ENCODE results near the gene ATP2A1.

- TF ChIP-seq CTCF (IDR thresholded peaks at IDR 0.05) (no peak), POLR2A (IDR thresholded peaks at IDR 0.05) (no peak), EP300 (IDR thresholded peaks at IDR 0.05) (no peak)
These were observed 33.9 kb upstream of the ATP2A1 start for GRCh38 chr16:28844226-28844885.
